ENCODE measurements around the gene SEZ6.

Gene SEZ6

DNA sequence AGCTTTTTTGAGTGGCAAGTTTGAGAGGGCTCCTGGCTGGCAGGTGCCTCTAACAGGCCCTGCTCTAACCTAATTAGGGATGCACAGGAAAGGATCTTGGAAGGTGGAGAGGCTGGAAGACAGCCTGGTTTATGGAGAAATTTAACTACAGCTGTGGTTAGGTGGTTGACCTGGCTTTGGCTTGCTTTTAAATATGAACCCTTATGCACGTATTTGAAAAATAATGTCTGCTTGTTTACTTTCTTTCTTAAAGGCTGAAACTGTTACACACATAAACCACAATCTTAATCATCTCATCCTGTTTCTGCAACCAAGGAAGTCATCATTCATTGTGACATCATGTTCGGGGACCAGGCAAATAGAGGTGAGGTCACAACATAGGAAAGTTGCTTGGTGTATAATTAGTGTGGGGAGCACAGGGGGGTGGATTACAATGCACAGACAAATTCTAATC lies 79.9 kb downstream of the SEZ6 start:
- H3K4me1 ChIP-seq (ENCODE audit: control insufficient read depth, insufficient read depth, low read length, poor library complexity, severe bottlenecking) = no peaks in the 10 kb centered on the region
- peak overlapping the region; percentile 30 for H3K27ac ChIP-seq (ENCODE audit: low read depth, low read length, severe bottlenecking)
- H3K9me3 ChIP-seq (ENCODE audit: control insufficient read depth, low read length) = peaks cover 6% of the 10 kb centered on the region
- no peak overlapping the region for H3K4me3 ChIP-seq (ENCODE audit: extremely low read depth, insufficient read depth, low read length, poor library complexity, severe bottlenecking)
- H3K36me3 ChIP-seq (ENCODE audit: control insufficient read depth, insufficient read depth, low read length) = peaks cover 94% of the 10 kb centered on the region
- 100% methylated on average over 1 of the region's 2 CpGs; no CpG with 5 or more reads in 1 of the 2 experiments for WGBS, 2 experiments (ENCODE audit: insufficient coverage in 2 of 2)

DNA sequence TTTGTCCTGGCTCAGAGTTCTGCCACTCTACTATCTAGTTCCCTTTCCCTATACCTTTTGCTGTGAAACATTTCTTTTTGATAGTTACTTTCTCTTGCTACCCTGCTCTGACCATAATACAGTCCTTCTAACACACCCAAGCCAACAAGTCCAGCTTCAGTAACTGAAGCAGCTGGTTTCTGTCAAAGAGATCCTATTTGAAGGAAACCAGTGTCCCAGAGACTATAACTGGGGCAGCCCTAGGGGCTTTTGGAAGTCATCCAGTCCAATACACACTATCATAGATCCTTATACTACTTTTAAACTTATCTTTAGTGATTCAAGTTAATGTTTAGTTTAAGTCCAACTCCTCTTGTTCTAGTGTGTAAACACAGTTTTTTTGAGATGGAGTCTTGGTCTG lies 85.6 kb downstream of the SEZ6 start:
- H3K4me3 ChIP-seq (ENCODE audit: extremely low read depth, insufficient read depth, low read length, poor library complexity, severe bottlenecking) = no peak overlapping the region
- peaks cover 97% of the 10 kb centered on the region for H3K36me3 ChIP-seq (ENCODE audit: control insufficient read depth, insufficient read depth, low read length)
- no peak overlapping the region for H3K27ac ChIP-seq (ENCODE audit: low read depth, low read length, severe bottlenecking)
- no peaks in the 10 kb centered on the region for H3K9me3 ChIP-seq (ENCODE audit: control insufficient read depth, low read length)
- no peaks in the 10 kb centered on the region for H3K4me1 ChIP-seq (ENCODE audit: control insufficient read depth, insufficient read depth, low read length, poor library complexity, severe bottlenecking)

DNA sequence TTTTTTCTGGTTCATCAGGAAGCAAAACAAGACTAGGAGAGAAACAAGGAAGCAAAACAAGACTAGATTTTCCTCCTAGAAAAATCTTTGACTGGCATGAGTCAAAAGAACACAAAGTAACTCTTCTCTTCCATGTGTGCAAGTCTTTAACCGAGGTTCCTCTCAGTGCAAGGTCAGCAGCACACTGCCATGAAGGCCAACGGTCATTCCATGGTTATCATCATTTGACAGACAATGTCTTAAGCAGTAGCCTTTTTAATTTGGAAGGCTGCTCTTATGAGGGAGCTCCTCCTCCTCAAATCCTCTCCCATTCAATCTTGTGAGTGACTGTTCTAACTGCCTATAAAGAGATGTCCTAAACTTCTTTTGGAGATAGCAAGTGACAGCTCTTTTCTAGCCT lies 87.5 kb downstream of the SEZ6 start:
- H3K27ac ChIP-seq (ENCODE audit: low read depth, low read length, severe bottlenecking) = no peak overlapping the region
- 95 to 96% methylated on average over 2 of the region's 2 CpGs for WGBS, 2 experiments (ENCODE audit: insufficient coverage in 2 of 2)
- H3K36me3 ChIP-seq (ENCODE audit: control insufficient read depth, insufficient read depth, low read length) = peaks cover 99% of the 10 kb centered on the region
- H3K9me3 ChIP-seq (ENCODE audit: control insufficient read depth, low read length) = no peaks in the 10 kb centered on the region
- H3K4me3 ChIP-seq (ENCODE audit: extremely low read depth, insufficient read depth, low read length, poor library complexity, severe bottlenecking) = no peak overlapping the region
- no peaks in the 10 kb centered on the region for H3K4me1 ChIP-seq (ENCODE audit: control insufficient read depth, insufficient read depth, low read length, poor library complexity, severe bottlenecking)

DNA sequence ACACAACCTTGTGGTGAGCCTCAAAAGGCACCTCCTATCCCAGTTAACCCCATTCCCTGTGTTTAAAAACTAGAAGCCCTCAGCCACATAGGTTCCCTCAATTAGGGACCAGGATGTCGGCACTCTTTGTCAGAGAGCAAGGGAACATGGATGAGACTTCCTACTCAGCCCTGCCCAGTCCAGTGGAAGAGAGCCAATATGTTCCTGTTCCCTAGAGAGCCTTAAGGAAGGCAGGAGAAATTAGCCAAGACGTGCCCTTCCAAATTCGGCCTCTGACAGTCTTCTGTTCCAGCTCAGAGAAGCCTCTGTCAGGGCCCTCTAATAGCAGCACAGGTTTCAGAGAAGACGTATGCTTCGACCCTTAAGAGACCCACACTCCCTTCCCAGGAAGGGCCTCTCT lies 88.4 kb downstream of the SEZ6 start:
- Histone ChIP-seq H3K27ac (ENCODE audit: low read depth, low read length, severe bottlenecking) (no peak overlapping the region), H3K4me3 (ENCODE audit: extremely low read depth, insufficient read depth, low read length, poor library complexity, severe bottlenecking) (no peak overlapping the region), H3K9me3 (ENCODE audit: control insufficient read depth, low read length) (no peaks in the 10 kb centered on the region), H3K4me1 (ENCODE audit: control insufficient read depth, insufficient read depth, low read length, poor library complexity, severe bottlenecking) (no peaks in the 10 kb centered on the region), H3K36me3 (ENCODE audit: control insufficient read depth, insufficient read depth, low read length) (peaks cover 99% of the 10 kb centered on the region)
- 93 to 95% methylated on average over 5 of the region's 5 CpGs for WGBS, 2 experiments (ENCODE audit: insufficient coverage in 2 of 2)

DNA sequence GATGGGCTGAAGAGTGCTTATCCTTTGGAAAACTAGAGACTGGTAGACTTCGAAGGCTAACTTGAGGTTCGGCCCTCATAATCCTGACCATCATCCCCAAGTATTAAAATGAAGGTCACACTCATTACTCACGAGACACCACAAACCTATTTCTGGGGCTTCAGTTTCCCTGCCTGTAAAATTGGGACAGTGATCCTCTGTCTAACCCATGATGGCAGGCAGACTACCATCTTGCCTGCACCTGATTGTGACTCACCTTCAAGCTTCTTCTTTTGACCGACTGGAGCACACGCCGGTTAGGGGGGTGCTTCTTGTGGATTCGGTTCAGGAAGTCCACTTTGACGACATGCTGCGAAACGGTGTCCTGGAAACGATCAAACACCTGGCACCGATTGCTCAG lies 88.8 kb downstream of the SEZ6 start:
- no peaks in the 10 kb centered on the region for H3K4me1 ChIP-seq (ENCODE audit: control insufficient read depth, insufficient read depth, low read length, poor library complexity, severe bottlenecking)
- H3K4me3 ChIP-seq (ENCODE audit: extremely low read depth, insufficient read depth, low read length, poor library complexity, severe bottlenecking) = no peak overlapping the region
- 97 to 98% methylated on average over 10 to 12 of the region's 12 CpGs for WGBS, 2 experiments (ENCODE audit: insufficient coverage in 2 of 2)
- peak overlapping the region; percentile 16 for H3K27ac ChIP-seq (ENCODE audit: low read depth, low read length, severe bottlenecking)
- no peaks in the 10 kb centered on the region for H3K9me3 ChIP-seq (ENCODE audit: control insufficient read depth, low read length)
- H3K36me3 ChIP-seq (ENCODE audit: control insufficient read depth, insufficient read depth, low read length) = peaks cover 100% of the 10 kb centered on the region

DNA sequence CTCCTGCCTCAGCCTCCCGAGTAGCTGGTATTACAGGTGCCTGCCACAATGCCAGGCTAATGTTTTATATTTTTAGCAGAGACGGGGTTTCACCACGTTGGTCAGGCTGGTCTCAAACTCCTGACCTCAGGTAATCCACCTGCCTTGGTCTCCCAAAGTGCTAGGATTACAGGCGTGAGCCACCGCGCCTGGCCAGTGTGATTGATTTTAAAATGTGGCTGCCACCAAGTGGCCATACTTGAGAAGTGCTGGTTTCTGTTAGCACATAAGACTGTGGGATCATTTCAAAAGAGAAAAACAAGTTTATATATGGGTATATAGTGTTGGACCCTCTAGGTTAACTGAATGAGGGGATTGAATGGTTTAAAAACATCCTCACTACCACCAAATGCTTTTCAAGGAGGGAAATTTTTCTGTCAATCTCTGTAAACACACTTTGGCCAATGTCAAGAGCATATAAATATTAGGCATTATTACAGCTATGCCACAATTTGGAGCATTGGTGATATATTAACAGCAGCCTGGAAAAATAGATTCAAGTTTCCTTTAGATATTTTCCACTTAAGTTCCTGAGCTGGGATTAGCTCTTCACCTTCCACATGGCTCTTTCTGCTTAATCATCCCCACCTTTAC lies 89.4 kb downstream of the SEZ6 start:
- no peak overlapping the region for H3K4me3 ChIP-seq (ENCODE audit: extremely low read depth, insufficient read depth, low read length, poor library complexity, severe bottlenecking)
- H3K27ac ChIP-seq (ENCODE audit: low read depth, low read length, severe bottlenecking) = no peak overlapping the region
- WGBS, 2 experiments (ENCODE audit: insufficient coverage in 2 of 2) = 78 to 81% methylated on average over 6 of the region's 6 CpGs
- no peaks in the 10 kb centered on the region for H3K4me1 ChIP-seq (ENCODE audit: control insufficient read depth, insufficient read depth, low read length, poor library complexity, severe bottlenecking)
- H3K36me3 ChIP-seq (ENCODE audit: control insufficient read depth, insufficient read depth, low read length) = peaks cover 100% of the 10 kb centered on the region
- no peaks in the 10 kb centered on the region for H3K9me3 ChIP-seq (ENCODE audit: control insufficient read depth, low read length)

DNA sequence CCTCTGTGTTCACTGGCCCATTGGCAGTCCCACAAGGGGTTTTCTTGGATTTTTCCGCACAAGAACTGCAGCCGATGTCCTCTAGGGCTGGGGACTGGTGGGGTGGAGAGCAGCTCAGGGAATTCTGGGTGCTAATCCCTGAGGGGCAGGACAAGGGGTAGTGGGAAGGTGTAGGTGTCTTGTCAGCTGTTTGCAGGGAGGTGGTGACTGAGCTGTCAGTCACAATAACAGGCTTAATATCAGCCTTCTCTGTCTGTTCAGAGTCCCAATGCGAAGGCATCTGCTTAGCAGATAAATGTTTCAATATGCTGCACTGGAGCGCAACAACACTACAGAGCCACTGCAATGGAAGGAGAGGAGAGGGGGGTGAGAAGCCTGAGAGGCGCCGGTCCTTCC lies 92.9 kb downstream of the SEZ6 start:
- 95 to 96% methylated on average over 4 to 5 of the region's 6 CpGs for WGBS, 2 experiments (ENCODE audit: insufficient coverage in 2 of 2)
- Histone ChIP-seq H3K27ac (ENCODE audit: low read depth, low read length, severe bottlenecking) (no peak overlapping the region), H3K36me3 (ENCODE audit: control insufficient read depth, insufficient read depth, low read length) (peaks cover 100% of the 10 kb centered on the region), H3K9me3 (ENCODE audit: control insufficient read depth, low read length) (no peaks in the 10 kb centered on the region), H3K4me3 (ENCODE audit: extremely low read depth, insufficient read depth, low read length, poor library complexity, severe bottlenecking) (no peak overlapping the region), H3K4me1 (ENCODE audit: control insufficient read depth, insufficient read depth, low read length, poor library complexity, severe bottlenecking) (peaks cover 7% of the 10 kb centered on the region)

DNA sequence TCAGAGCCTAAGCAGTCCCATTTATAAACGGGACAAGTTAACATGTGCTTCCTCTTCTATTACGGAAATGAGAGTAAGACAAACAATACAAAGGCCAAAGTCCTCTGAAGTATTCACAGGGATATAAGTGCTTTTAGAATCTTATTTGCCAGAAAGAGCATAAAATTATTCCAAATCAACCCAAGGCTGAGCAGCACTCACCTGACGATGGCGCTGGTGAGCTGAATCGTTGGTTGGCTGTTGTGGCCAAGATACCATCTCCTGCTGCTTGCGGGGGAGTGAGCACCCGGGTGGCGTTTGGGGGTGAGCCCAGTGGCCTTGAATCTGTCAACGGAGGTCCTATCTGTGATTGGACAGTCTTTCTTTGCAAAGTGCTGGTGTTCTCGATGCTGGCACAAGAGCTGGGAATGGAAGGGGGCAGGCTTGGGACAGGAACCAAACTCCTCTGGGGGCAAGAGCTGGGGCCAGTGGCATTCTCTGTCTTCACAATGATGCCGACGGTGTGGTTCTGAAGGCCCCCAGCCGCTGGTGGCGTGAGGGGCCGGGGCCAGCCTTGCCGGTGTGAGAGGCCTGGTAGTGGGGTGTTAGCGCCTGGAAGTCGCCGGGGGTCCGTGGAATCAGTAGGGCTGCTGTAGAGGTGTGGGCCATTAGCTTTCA lies 93.4 kb downstream of the SEZ6 start:
- 95 to 99% methylated on average over 15 to 19 of the region's 20 CpGs for WGBS, 2 experiments (ENCODE audit: insufficient coverage in 2 of 2)
- peaks cover 7% of the 10 kb centered on the region for H3K4me1 ChIP-seq (ENCODE audit: control insufficient read depth, insufficient read depth, low read length, poor library complexity, severe bottlenecking)
- no peak overlapping the region for H3K27ac ChIP-seq (ENCODE audit: low read depth, low read length, severe bottlenecking)
- H3K9me3 ChIP-seq (ENCODE audit: control insufficient read depth, low read length) = no peaks in the 10 kb centered on the region
- H3K4me3 ChIP-seq (ENCODE audit: extremely low read depth, insufficient read depth, low read length, poor library complexity, severe bottlenecking) = no peak overlapping the region
- peaks cover 100% of the 10 kb centered on the region for H3K36me3 ChIP-seq (ENCODE audit: control insufficient read depth, insufficient read depth, low read length)

DNA sequence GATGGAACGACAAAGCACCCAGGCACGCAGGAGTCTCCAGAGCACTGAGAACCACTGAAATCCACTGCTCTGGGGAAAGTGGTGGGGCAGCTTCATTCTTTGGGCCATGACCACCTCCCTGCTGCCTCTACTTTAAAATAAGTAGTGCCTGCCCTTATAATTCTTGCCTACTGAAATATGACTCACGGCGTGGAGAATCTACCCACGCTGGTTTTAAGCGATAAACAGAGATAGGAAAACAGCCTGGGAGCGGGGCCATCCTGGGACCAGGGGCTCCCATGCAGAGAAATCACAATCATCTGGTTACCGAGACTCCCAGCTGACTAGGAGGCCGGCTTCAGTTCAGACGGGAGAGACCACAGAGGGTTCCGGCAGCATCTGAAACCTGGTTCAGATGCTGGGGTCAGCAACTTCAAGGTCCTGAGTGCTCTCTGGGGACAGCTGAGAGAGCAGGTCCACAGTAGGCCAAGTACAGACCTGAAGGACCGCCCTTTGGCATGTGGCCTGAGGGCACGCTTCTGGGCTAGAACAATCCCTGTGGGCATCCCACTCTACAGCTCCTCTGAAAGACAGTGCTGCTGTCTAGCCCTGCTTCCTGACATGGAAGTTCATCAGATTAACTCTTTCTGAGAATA lies 94.3 kb downstream of the SEZ6 start:
- Histone ChIP-seq H3K9me3 (ENCODE audit: control insufficient read depth, low read length) (no peaks in the 10 kb centered on the region), H3K27ac (ENCODE audit: low read depth, low read length, severe bottlenecking) (no peak overlapping the region), H3K4me3 (ENCODE audit: extremely low read depth, insufficient read depth, low read length, poor library complexity, severe bottlenecking) (no peak overlapping the region), H3K4me1 (ENCODE audit: control insufficient read depth, insufficient read depth, low read length, poor library complexity, severe bottlenecking) (peaks cover 7% of the 10 kb centered on the region), H3K36me3 (ENCODE audit: control insufficient read depth, insufficient read depth, low read length) (peaks cover 100% of the 10 kb centered on the region)
- 94 to 97% methylated on average over 12 to 13 of the region's 13 CpGs for WGBS, 2 experiments (ENCODE audit: insufficient coverage in 2 of 2)

DNA sequence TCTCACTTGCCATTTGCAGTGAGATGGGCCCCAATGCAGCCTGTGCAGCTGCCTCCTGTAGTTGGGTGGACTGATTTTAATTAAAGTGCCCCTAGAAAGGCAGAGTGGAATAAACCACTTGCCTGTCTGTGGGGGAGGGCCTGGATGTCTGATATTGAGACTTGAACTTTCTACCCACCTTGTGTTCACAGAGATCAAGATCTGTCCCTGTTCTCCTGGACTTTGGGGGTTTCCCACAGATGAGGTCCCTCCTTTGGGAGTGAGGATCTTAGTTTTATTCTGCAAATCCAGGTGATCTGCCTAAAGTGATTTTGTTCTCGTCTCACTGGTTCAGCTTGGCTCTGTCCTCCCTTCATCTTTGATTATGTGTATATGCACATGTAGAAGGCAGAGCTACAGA lies 95.3 kb downstream of the SEZ6 start:
- no CpG with 5 or more reads among the region's 1 CpG for WGBS, 2 experiments (ENCODE audit: insufficient coverage in 2 of 2)
- Histone ChIP-seq H3K4me1 (ENCODE audit: control insufficient read depth, insufficient read depth, low read length, poor library complexity, severe bottlenecking) (peaks cover 7% of the 10 kb centered on the region), H3K36me3 (ENCODE audit: control insufficient read depth, insufficient read depth, low read length) (peaks cover 100% of the 10 kb centered on the region), H3K9me3 (ENCODE audit: control insufficient read depth, low read length) (no peaks in the 10 kb centered on the region), H3K27ac (ENCODE audit: low read depth, low read length, severe bottlenecking) (no peak overlapping the region), H3K4me3 (ENCODE audit: extremely low read depth, insufficient read depth, low read length, poor library complexity, severe bottlenecking) (no peak overlapping the region)

DNA sequence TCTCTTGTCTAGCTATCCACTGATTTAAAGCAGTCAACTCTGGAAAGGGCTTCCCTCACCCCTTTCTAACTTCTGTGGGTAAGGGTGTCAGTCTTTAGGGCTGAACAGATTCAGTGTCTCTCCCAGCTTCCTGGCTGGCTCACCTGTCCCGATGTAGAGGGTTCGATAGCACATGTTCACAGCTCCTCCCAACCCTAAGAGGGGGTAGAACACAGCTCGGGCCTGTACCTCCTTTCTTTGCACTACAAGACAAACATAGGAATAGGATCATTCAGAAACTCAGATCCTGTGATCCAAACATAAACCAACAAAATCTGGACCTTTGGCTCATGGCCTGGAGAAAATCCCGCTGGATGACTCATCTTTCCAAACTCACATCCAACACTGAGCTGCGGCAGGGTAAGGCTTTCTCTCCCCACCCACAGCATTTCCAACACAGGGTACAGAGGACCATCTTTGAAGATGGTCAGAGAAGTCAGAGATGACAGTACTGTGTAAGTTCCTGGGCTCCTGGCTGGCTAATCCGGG lies 97.1 kb downstream of the SEZ6 start:
- no peak overlapping the region for H3K27ac ChIP-seq (ENCODE audit: low read depth, low read length, severe bottlenecking)
- H3K36me3 ChIP-seq (ENCODE audit: control insufficient read depth, insufficient read depth, low read length) = peaks cover 90% of the 10 kb centered on the region
- WGBS, 2 experiments (ENCODE audit: insufficient coverage in 2 of 2) = 97% methylated on average over 3 to 4 of the region's 6 CpGs
- H3K4me3 ChIP-seq (ENCODE audit: extremely low read depth, insufficient read depth, low read length, poor library complexity, severe bottlenecking) = no peak overlapping the region
- H3K9me3 ChIP-seq (ENCODE audit: control insufficient read depth, low read length) = no peaks in the 10 kb centered on the region
- peaks cover 7% of the 10 kb centered on the region for H3K4me1 ChIP-seq (ENCODE audit: control insufficient read depth, insufficient read depth, low read length, poor library complexity, severe bottlenecking)

Measured in mesodermal cell (in vitro differentiated cells).